GM10847 (cell line): ENCODE measurements around the gene KLHL8.

Source experiments
- POLR2A ChIP-seq: IDR thresholded peaks from 2 replicates; pipeline ENCODE4 v1.6.1; 2011; ENCODE audit not compliant: insufficient read length; ENCODE audit errors: extremely low read depth

KLHL8 gene

DNA sequence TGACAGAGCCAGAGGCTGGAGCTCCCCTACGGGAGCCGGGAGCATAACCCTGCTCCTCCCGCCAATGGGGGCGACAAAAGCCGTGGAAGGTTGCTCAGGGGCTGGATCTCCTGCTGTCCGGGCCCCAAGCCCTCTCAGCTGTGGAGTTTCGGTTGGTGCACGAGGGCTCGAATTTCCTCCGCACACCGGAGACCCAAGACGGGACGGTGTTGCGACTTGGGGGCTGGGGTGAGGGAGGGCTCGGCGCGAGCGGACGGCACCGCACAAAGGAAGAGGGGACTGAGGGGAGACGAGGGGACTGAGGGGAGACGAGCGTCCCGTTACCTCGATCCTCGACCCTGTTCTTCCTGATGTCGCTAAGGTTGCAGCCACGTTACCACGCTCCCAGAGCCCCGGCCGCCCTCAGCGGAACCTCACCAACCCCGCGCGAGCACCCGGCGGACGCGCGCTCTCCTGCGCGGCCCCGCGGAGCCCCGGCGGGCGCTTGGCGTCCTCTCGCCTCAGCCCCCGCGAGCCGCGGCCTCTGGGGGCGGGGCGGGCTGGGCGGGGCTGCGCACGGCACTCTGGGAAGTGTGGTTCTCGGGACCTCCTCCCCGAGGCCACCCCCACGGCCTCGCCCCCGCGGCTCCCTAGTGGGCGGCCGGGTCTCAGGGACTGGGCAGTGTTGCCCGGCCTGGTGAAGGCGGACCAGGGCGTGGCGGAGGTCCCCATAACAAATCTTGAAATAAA is at the start of gene KLHL8:
Gene KLHL8, minus strand, starts transcription at position 525 of the 729 bp plus-strand sequence. CDS start 25,079 bp downstream, outside the sequence.
- TF ChIP-seq POLR2A, result peak; percentile 90

DNA sequence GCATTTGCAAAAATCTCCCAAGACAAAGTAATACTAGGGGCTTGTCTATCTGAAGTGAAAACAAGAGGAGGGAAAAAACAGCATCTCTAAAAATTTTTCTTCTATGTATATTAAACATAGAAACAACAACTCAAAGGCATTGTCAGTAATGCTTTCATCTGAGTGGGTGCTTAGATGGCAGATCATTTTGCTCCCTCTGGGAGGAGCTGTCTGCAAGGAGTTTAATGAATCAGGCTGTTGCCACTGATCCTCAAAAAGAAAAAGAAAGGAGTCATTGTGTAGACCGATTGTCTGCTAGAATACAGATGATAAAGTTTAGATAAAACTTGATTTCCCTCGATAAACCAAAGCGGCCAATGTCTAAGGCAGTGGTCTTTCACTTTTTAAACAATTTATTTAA is 49.7 kb upstream of the KLHL8 start:
- no peak for TF ChIP-seq POLR2A

DNA sequence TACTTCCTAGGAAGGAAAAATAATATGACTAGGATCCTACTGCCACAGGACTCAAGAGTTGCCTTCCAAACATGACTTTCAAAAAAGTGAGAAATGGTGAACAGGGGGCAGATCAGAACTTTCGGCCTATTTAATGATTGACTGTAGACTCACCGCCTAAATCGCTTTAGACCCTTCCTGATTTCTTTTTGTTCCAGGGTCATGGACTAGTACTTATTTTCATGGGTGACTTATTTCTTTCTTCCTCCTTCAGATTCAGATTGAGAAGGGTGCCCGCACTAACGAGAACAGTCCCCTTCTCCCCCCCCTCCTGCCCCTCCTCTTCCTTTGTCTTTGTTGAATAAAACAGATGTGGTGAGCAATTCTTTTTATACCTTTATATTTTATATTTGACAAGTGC is 48.0 kb upstream of the KLHL8 start:
- no peak for TF ChIP-seq POLR2A

DNA sequence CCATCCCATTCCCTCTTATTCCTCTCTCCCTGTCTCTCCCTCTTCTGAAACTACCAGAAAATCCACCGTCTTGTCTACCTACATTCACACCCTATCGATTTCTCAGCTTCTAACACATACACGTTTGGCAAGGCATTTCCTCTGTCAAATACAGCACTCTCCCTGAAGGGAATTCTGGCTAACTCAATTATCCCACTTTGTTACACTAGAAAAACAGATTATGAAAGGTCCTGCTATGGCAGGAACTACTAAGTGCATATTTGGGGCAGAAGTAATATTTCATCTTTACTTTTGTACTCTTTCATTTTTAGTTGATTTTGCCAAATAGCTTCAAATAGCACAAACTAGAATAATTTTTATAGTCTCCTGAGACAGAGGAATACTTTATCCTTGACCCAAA is 46.6 kb upstream of the KLHL8 start:
- no peak for TF ChIP-seq POLR2A

DNA sequence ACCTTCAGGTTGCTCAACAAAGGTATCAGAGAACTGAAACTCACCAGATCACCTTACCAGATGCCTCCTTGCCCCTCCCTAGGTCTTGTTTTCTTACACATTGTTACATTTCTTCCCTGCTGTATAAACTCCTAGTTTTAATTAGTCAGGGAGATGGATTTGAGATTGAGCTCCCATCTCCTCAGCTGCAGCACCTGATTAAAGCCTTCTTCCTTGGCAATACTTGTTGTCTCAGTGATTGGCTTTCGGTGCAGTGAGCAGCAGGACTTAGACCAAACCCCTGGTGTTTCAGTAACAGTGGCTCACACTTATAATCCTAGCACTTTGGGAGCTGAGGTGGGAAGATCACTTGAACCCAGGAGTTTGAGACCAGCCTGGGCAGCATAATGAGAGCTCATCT is 42.5 kb upstream of the KLHL8 start:
- no peak for TF ChIP-seq POLR2A

DNA sequence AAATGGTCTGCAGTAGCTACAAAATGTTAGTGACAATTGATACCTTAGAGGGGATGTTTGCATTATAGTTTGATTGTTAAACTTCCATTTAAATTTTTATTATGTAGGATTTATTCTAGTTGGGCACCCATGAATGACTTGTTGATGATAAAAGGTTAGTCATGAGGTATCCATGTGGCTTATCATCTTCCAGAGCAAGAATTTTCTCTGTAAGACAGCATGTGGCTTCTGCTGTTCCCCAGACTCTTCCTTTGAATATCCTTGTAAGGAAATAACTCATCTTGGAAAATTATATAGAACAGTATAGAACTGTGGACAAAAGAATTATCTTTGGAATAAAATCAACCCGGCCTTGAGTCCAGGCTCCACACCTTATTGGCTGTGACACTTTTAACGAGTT is 40.1 kb upstream of the KLHL8 start:
- no peak for TF ChIP-seq POLR2A

DNA sequence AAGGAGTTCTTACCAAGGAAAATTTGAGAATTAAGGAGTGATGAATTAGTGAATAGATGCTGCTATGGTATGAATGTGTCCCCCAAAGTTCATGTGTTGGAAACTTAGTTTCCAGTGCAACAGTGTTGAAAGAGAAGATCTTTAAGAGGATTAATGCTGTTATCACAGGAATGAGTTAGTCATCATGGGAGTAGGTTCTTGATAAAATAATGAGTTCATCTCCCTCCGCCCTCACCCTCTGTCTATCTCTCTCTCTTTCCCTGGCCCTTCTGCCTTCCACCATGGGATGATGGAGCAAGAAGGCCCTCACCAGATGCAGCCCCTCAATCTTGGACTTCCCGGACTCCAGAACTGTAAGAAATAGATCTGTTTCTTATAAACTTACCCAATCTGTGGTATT is 38.3 kb upstream of the KLHL8 start:
- no peak for TF ChIP-seq POLR2A

DNA sequence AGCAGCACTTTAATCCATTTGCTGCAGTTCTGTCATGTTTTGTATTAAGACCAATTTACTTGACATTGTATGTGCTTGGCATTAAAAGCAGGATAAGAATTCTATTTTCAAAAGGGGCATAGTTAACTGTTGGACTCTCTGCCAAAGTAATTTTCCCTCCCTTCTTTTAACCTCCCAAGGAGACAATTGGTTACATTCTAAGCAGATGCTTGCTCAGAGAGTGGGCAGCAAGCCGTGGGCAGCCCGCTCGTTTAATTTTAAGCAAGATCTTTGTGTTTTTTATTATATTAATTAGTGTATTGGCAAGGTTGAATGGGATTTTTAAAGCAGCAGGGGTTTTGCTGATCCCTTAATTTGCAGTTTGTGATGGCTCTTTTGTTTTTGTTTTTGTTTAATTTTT is 37.1 kb upstream of the KLHL8 start:
- no peak for TF ChIP-seq POLR2A

DNA sequence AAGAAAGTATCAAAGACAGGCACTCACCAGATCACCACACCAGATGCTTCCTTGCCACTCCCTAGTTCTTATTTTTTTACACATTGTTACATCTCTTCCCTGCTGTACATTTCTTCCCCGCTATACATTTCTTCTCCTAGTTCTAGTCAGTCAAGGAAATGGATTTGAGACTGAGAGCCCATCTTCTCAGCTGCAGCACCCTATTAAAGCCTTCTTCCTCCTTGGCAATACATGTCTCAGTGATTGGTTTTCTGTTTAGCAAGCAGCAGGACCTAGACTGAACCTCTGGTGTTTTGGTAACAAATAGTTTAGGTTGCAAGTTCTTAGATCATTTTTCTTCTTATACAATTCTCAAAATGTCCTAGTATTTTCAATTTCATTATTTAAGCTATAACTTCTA is 35.3 kb upstream of the KLHL8 start:
- no peak for TF ChIP-seq POLR2A

DNA sequence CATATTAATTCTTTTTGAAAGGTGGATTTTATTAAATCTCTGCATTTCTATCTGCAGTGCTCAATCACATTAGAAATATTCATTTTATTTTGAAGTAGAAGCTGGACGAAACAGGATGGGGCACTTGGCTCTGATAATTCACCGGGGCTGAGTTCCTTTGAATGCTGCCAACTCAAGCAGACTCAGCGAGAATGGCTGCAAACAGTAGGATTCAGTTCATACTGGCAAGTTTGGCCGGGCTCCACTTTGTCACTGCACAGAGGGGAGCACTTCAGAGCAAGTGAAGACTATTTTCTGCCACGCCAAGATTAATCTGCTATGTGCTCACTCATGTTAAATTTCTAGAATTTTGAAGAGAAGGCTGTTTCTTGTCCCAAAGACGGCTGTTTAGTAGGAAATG is 30.7 kb upstream of the KLHL8 start:
- no peak for TF ChIP-seq POLR2A

DNA sequence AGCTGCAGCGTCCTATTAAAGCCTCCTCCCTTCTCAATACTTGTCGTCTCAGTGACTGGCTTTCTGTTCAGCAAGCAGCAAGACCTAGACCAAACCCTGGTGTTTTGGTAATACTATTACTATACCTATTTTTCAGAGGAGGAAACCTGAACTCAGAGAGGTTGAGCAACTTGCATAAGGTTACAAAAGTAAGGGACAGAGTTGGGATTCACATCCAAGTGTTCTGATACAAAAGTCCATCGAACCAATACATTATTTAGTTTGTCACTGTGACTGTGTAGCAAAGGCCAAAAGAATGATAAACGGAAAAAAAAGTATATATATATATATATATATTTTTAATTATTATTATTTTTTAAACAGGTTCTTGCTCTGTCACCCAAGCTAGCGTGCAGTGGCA is 29.9 kb upstream of the KLHL8 start:
- TF ChIP-seq POLR2A, result no peak

DNA sequence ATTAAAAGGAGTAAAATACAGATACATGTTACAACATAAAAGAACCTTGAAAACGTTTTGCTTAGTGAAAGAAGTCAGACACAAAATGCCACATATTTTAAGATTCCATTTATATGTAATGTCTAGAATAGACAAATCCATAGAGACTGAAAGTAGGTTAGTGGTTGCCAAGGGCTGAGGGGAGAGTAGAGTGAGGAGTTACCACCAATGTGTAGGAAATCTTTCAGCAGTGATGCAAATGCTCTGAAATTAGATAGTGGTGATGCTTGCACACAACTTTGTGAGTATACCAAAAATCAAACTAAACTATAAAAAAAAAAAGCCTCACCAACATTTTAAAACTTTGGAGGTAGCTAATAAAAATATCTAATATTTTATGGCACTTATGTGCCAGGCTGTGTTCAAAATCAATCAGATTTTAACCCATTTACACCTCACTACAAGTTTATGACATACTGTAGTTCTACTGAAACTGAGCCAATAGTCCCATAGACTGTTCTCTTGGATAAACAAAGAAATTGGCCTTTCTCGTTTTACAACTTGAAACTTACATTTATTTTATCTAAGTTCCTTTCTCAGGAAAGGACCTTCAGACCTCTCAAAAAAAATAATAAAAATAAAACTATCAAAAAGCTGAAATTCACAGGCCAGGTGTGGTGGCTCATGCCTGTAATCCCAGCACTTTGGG is 29.1 kb upstream of the KLHL8 start:
- TF ChIP-seq POLR2A, result no peak

DNA sequence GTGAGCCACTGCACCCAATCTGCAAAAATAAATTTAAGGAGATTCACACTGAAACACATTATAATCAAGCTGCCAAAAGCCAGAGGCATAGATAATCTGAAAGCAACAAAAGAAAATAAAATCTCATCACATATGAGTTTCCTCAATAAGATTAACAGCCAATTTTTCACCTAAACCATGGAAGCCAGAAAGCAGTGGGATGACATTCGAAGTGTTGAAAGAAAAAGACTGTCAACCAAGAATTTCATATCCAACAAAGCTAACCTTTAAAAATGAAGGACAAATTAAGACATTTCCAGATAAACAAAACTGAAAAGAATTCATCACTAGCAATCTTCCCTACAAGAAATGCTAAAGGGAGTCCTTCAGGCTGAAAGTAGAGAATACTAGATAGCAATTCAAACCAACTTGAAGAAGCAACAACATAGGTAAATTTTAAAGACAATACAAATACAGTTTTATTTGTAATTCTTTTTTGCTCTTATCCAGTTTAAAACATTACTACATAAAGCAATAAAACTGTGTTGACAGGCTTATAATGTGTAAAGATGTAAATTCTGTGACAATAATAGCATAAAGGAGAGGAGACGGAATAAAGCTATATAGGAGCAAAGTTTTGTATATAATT is 23.1 kb upstream of the KLHL8 start:
- no peak for TF ChIP-seq POLR2A

DNA sequence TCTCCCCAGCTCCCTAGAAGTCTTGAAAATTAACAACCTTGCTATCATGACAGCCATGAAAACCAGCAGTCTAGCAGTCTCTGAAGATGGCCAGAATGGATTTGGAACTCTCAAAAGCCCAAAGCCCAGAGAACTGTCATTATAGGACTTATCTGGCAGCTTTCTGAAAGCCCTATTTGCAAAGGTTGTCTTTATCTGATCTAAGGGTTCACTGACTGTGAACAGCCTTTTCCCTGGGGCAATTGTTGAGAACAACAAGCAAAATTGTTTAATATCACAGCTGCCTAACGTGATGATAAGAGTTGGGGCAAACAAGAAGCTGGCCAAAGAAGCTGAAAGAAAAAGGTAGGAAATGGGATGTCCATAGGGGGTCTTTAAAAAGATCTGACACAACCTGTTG is 20.9 kb upstream of the KLHL8 start:
- TF ChIP-seq POLR2A, result no peak

DNA sequence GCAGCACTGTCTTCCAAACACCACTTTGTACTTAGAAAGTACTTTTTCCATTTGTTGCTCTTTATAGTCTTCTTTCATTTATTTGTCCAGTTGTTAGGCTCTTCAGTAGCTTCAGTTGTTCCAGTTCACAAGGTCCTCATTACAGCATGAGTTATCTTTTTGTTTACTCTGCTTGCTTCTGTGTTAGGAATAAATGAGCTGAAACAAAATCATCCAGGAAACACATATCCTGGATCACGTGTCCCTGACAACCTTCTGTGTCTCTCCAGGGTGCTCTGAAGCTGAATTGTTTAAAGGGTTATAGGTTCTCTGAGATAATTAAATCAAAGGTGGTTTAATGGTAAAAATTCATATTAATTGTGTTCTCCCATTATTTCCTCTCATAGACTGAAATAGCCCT is 19.9 kb upstream of the KLHL8 start:
- no peak for TF ChIP-seq POLR2A

DNA sequence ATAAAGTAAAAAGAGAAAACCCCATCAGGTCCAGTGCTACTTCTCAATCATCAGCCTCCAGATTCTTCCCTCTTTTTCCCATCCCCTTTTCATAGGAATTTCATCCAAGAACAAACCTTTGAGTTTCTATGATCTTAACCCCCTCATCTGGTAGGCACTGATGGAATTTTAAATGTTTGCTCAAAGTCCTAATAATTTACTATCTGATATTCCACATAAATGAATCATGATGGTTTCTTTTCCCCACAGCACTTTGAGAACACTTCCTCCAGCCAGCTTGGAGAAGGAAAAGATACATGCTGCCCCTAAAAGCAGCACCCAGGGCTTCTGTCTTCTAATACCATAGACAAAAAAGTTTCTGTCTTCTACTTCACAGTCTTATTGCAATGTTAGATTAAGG is 19.4 kb upstream of the KLHL8 start:
- no peak for TF ChIP-seq POLR2A
